ENCODE data around the gene MAN1C1.
"Not testable (repeated sequence)": the region's sequence is repeated elsewhere in the genome, so short reads cannot be mapped to it uniquely, and the experiment has no call there.

The MAN1C1 gene

GRCh38 chr1:25634896-25635295, 18.3 kb downstream of the MAN1C1 start:
- TF ChIP-seq CTCF (IDR thresholded peaks at IDR 0.05; ENCODE audit: insufficient read depth, low read depth, low read length, missing control alignments): no peak
- H3K4me3 ChIP-seq (ENCODE audit: low read depth, low read length): no peak overlapping the region
- no peak for DNase-seq (ENCODE audit: low read depth)

- DNase-seq (ENCODE audit: low read depth); H3K4me3 ChIP-seq (ENCODE audit: low read depth, low read length): not testable (repeated sequence)
Observed at GRCh38 chr1:25636141-25636540, 19.6 kb downstream of the MAN1C1 start.

- no peak for TF ChIP-seq CTCF (IDR thresholded peaks at IDR 0.05; ENCODE audit: insufficient read depth, low read depth, low read length, missing control alignments)
- H3K4me3 ChIP-seq (ENCODE audit: low read depth, low read length): no peak overlapping the region
- DNase-seq (ENCODE audit: low read depth): no peak
Observed at GRCh38 chr1:25640646-25641328, 24.2 kb downstream of the MAN1C1 start.

- DNase-seq (ENCODE audit: low read depth): no peak
- no peak overlapping the region for H3K4me3 ChIP-seq (ENCODE audit: low read depth, low read length)
- TF ChIP-seq CTCF (IDR thresholded peaks at IDR 0.05; ENCODE audit: insufficient read depth, low read depth, low read length, missing control alignments): no peak
Observed at GRCh38 chr1:25641329-25641725, 24.7 kb downstream of the MAN1C1 start.

- peak; percentile 19 for DNase-seq (ENCODE audit: low read depth)
- no peak for TF ChIP-seq CTCF (IDR thresholded peaks at IDR 0.05; ENCODE audit: insufficient read depth, low read depth, low read length, missing control alignments)
- no peak overlapping the region for H3K4me3 ChIP-seq (ENCODE audit: low read depth, low read length)
Observed at GRCh38 chr1:25641931-25642573, 25.5 kb downstream of the MAN1C1 start.

GRCh38 chr1:25642574-25643108, 26.1 kb downstream of the MAN1C1 start:
- peak; percentile 78 for DNase-seq (ENCODE audit: low read depth)
- no peak overlapping the region for H3K4me3 ChIP-seq (ENCODE audit: low read depth, low read length)
- no peak for TF ChIP-seq CTCF (IDR thresholded peaks at IDR 0.05; ENCODE audit: insufficient read depth, low read depth, low read length, missing control alignments)

GRCh38 chr1:25643929-25644328, 27.3 kb downstream of the MAN1C1 start:
- TF ChIP-seq CTCF (IDR thresholded peaks at IDR 0.05; ENCODE audit: insufficient read depth, low read depth, low read length, missing control alignments): no peak
- DNase-seq (ENCODE audit: low read depth): no peak
- H3K4me3 ChIP-seq (ENCODE audit: low read depth, low read length): no peak overlapping the region

Data from GM12865 (cell line).